NB4 (cell line): ENCODE measurements around the gene DLG2.

ENCODE experiments used
- MAX ChIP-seq: IDR thresholded peaks from 2 replicates; pipeline ENCODE4 v1.6.1; 2011; ENCODE audit warnings: low read depth, low read length
- MYC ChIP-seq: IDR thresholded peaks from 2 replicates; pipeline ENCODE4 v1.6.1; 2011; ENCODE audit warnings: low read depth, low read length
- POLR2A ChIP-seq: IDR thresholded peaks from 2 replicates; pipeline ENCODE4 v1.6.1; 2011; ENCODE audit warnings: mild to moderate bottlenecking; ENCODE audit not compliant: insufficient read length; ENCODE audit errors: extremely low read depth
- TF ChIP-seq, protein P1 (sequence below): IDR thresholded peaks from one replicate; pipeline ENCODE4 v1.5.1; 2012; ENCODE audit warnings: low read depth, low read length

DNA sequence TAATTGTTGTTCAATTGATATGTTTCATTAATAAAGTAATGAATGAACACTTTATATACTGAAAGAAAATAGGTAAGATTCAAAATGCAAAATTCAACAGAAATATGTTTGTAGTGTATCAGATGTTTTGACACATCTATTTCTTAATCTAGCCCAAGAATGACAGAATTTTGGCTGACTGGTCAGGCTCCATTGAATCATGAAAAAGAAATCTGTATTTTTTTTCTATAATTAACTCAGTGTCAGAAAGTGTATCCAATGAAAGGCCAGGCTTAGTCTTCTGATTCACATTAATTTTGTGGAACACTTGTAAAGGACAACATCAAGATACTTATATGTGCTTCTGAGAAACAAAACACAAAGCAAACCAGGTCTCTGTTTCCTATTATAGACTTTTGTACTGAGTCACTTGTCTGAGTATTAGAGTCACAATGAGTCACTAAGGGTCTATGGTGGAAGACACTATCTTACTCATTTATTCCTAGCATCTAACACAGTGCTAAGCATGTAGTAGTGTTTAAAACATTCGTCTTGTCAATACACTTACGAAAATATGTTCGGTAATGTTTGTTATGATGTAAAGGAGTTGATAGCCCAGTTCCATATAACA is 2043.3 kb downstream of the DLG2 start:
- TF ChIP-seq POLR2A (no peak), MAX (no peak), MYC (no peak)
- TF ChIP-seq, protein P1, sequence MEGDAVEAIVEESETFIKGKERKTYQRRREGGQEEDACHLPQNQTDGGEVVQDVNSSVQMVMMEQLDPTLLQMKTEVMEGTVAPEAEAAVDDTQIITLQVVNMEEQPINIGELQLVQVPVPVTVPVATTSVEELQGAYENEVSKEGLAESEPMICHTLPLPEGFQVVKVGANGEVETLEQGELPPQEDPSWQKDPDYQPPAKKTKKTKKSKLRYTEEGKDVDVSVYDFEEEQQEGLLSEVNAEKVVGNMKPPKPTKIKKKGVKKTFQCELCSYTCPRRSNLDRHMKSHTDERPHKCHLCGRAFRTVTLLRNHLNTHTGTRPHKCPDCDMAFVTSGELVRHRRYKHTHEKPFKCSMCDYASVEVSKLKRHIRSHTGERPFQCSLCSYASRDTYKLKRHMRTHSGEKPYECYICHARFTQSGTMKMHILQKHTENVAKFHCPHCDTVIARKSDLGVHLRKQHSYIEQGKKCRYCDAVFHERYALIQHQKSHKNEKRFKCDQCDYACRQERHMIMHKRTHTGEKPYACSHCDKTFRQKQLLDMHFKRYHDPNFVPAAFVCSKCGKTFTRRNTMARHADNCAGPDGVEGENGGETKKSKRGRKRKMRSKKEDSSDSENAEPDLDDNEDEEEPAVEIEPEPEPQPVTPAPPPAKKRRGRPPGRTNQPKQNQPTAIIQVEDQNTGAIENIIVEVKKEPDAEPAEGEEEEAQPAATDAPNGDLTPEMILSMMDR = no peak
